ENCODE data around the gene SEMA5A. TPM values are rescaled to one million over a fixed set of nuclear protein-coding genes. Genes with fewer than 3 reads are reported as not detected.

The SEMA5A gene
- polyA plus RNA-seq, 1 donor (not counting 4 experiments of a cell fraction or from before 2014, with no cell fraction given), result 0.16 TPM

DNA sequence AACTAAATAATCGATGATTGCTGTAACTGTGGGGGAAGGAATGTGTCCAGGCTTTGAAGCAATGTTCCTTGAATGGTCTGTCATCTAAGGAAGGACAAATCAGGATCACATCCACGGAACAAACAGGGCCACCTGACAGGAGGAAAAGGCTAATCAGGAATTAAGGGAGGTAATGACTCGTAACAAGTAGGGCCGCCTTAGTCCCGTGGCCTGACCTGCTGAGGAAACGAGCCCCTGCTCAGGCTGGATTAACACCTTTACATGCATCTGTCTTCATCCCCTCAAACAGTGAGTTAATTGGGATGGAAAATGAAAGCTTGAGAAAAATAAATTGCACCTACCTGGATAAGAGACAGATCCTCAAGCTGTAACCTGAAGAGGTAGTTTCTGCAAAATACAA lies 227.8 kb downstream of the SEMA5A start:
- H3K4me1 ChIP-seq (ENCODE audit: control insufficient read depth, extremely low read depth, insufficient read depth, low read length), result no peaks in the 10 kb centered on the region

DNA sequence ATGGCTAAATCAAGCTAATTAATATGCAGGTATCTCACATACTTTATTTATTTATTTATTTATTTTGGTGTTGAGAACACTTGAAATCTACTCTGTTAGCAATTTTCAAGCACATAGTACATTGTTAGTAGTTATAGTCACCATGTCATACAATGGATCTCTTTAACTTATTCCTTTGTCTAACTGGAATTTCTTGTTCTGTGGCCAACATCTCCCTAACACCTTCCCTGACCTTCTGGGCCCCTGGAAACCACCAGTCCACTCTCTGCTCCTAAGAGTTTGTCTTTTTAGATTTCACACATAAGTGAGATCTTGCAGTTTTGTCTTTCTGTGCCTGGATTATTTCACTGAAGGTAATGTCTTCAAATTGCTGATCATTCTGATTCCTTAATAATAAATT lies 229.1 kb downstream of the SEMA5A start:
- Histone ChIP-seq H4K20me1 (ENCODE audit: control insufficient read depth, extremely low read depth, insufficient read depth, low read length) (no peaks in the 10 kb centered on the region), H3K79me2 (ENCODE audit: control insufficient read depth, insufficient read depth, low read length) (no peaks in the 10 kb centered on the region), H3K9me1 (ENCODE audit: control insufficient read depth, extremely low read depth, insufficient read depth, low read length) (no peaks in the 10 kb centered on the region), H3K27me3 (ENCODE audit: control insufficient read depth, extremely low read depth, insufficient read depth, low read length) (no peaks in the 10 kb centered on the region), H3K36me3 (ENCODE audit: control insufficient read depth in 2 of 2, extremely low read depth in 1 of 2, insufficient read depth in 2 of 2, low read length in 2 of 2) (no peaks in the 10 kb centered on the region), H3K9me3 (ENCODE audit: control insufficient read depth, low read depth, low read length) (no peaks in the 10 kb centered on the region), H3K4me1 (ENCODE audit: control insufficient read depth, extremely low read depth, insufficient read depth, low read length) (no peaks in the 10 kb centered on the region), H3K4me2 (ENCODE audit: control insufficient read depth, extremely low read depth, insufficient read depth, low read depth, low read length) (no peak overlapping the region), H3K9ac (ENCODE audit: control insufficient read depth, extremely low read depth, insufficient read depth, low read length) (no peak overlapping the region), H3K27ac (ENCODE audit: control insufficient read depth, insufficient read depth, low read length) (no peak overlapping the region), H3K4me3 (ENCODE audit: control insufficient read depth in 2 of 3, extremely low read depth in 1 of 3, insufficient read depth in 2 of 3, low read depth in 1 of 3, low read length in 3 of 3) (no peak overlapping the region), H2AFZ (ENCODE audit: control insufficient read depth, low read length) (no peak overlapping the region)
- DNase-seq (ENCODE audit: low read depth, low spot score) (no peak), FAIRE-seq (no peak)
- dilution Hi-C loops (cut with MboI; ENCODE audit: extremely low pct_ligation_motif_present, low sequenced_read_pairs), result no loop called here
- no peak for TF ChIP-seq EZH2 (IDR thresholded peaks at IDR 0.05; ENCODE audit: low read length)
- TF ChIP-seq CTCF (optimal IDR thresholded peaks at IDR 0.05 in 1 of 3, IDR thresholded peaks at IDR 0.05 in 1 of 3, conservative IDR thresholded peaks at IDR 0.05 in 1 of 3; ENCODE audit: extremely low read depth in 1 of 3, insufficient read depth in 2 of 3, low read length in 3 of 3), result no peak

More for the DNA sequence above, 227.8 kb downstream of the SEMA5A start:
- Histone ChIP-seq H3K4me3 (ENCODE audit: control insufficient read depth in 2 of 3, extremely low read depth in 1 of 3, insufficient read depth in 2 of 3, low read depth in 1 of 3, low read length in 3 of 3) (no peak overlapping the region), H3K27me3 (ENCODE audit: control insufficient read depth, extremely low read depth, insufficient read depth, low read length) (no peaks in the 10 kb centered on the region), H3K9me1 (ENCODE audit: control insufficient read depth, extremely low read depth, insufficient read depth, low read length) (no peaks in the 10 kb centered on the region), H3K79me2 (ENCODE audit: control insufficient read depth, insufficient read depth, low read length) (no peaks in the 10 kb centered on the region), H3K9me3 (ENCODE audit: control insufficient read depth, low read depth, low read length) (no peaks in the 10 kb centered on the region), H4K20me1 (ENCODE audit: control insufficient read depth, extremely low read depth, insufficient read depth, low read length) (no peaks in the 10 kb centered on the region), H3K36me3 (ENCODE audit: control insufficient read depth in 2 of 2, extremely low read depth in 1 of 2, insufficient read depth in 2 of 2, low read length in 2 of 2) (no peaks in the 10 kb centered on the region), H2AFZ (ENCODE audit: control insufficient read depth, low read length) (no peak overlapping the region), H3K27ac (ENCODE audit: control insufficient read depth, insufficient read depth, low read length) (no peak overlapping the region), H3K9ac (ENCODE audit: control insufficient read depth, extremely low read depth, insufficient read depth, low read length) (no peak overlapping the region), H3K4me2 (ENCODE audit: control insufficient read depth, extremely low read depth, insufficient read depth, low read depth, low read length) (no peak overlapping the region)
- FAIRE-seq (no peak), DNase-seq (ENCODE audit: low read depth, low spot score) (no peak)
- dilution Hi-C loops (cut with MboI; ENCODE audit: extremely low pct_ligation_motif_present, low sequenced_read_pairs), result no loop called here
- no peak for TF ChIP-seq EZH2 (IDR thresholded peaks at IDR 0.05; ENCODE audit: low read length)
- TF ChIP-seq CTCF (optimal IDR thresholded peaks at IDR 0.05 in 1 of 3, IDR thresholded peaks at IDR 0.05 in 1 of 3, conservative IDR thresholded peaks at IDR 0.05 in 1 of 3; ENCODE audit: extremely low read depth in 1 of 3, insufficient read depth in 2 of 3, low read length in 3 of 3), result no peak

Data from keratinocyte (primary cell).